HepG2 (cell line): Measurements from ENCODE around the gene MCAM. TPM values are rescaled to one million over a fixed set of nuclear protein-coding genes. Genes with fewer than 3 reads are reported as not detected.
A peak's percentile ranks its signal among the peaks of the same experiment; 100 is the strongest.

Experiments used
- ATAC-seq: fragments of 200-7000 bp; cut with Tn5 transposase; 3 replicates; pipeline ENCODE4 v1.9.1; 2020; ENCODE audit warnings: mild to moderate bottlenecking, moderate library complexity
- BruUV-seq: library from RNA; stranded (reverse); fragments of 400-500 nt; replicated peaks from 2 replicates; lab custom pipeline; 2021; lab: Mats Ljungman, UMichigan
- CTCF ChIA-PET: fragments of 300-600 bp; formaldehyde crosslinking; extraction: SDS; loops from one replicate; lab custom pipeline; 2021; ENCODE audit warnings: low total read pairs, inconsistent platforms, low intra/inter-chr PET ratio; lab: Yijun Ruan, JAX
- POLR2A ChIA-PET: fragments of 350-600 bp; sonication (Branson Sonifier 250); formaldehyde crosslinking; loops from one replicate; lab custom pipeline; 2020; ENCODE audit warnings: antibody characterized with exemption, inconsistent platforms; lab: Yijun Ruan, JAX
- DNase-seq: peaks from one replicate; pipeline ENCODE4 v3.0.0-alpha.2; 2015; ENCODE audit warnings: low spot score
- FAIRE-seq: peaks from 3 replicates; lab custom pipeline; 2011; peaks lifted over from hg19 to GRCh38; lab: Jason Lieb, UNC
- H2AFZ ChIP-seq: one replicate; pipeline ENCODE4 v1.6.1; 2011; ENCODE audit warnings: low read length, inconsistent platforms
- H3K27ac ChIP-seq: fragments of 300-600 bp; 3 replicates; pipeline ENCODE4 v1.8.0; 2011; ENCODE audit warnings: mixed run types, mild to moderate bottlenecking, mixed read lengths, low read length, inconsistent platforms; ENCODE audit not compliant: insufficient read depth; ENCODE audit errors: extremely low read length
- H3K27me3 ChIP-seq, 2 experiments: fragments of 200-600 bp in 1 of 2; 2 replicates in 1 of 2; 3 replicates in 1 of 2; pipeline versions ENCODE4 v1.6.0 to v1.8.0; 2011; ENCODE audit warnings: low read length in 2 of 2, mild to moderate bottlenecking in 2 of 2, moderate library complexity in 2 of 2, inconsistent platforms in 1 of 2; ENCODE audit not compliant: insufficient read depth in 2 of 2, control insufficient read depth in 1 of 2
- H3K36me3 ChIP-seq, 2 experiments: fragments of 200-600 bp in 1 of 2; replicated peaks in 1 of 2; 2 replicates in 1 of 2; 3 replicates in 1 of 2; pipeline versions ENCODE4 v1.5.1 to v1.8.0; 2011; ENCODE audit warnings: low read length in 2 of 2, inconsistent platforms in 1 of 2; ENCODE audit not compliant: insufficient read depth in 2 of 2, control insufficient read depth in 1 of 2
- H3K4me1 ChIP-seq: 2 replicates; pipeline ENCODE4 v1.5.1; 2012; ENCODE audit warnings: low read length, inconsistent platforms; ENCODE audit not compliant: insufficient read depth
- H3K4me2 ChIP-seq: 2 replicates; pipeline ENCODE4 v1.6.0; 2011; ENCODE audit warnings: low read depth, low read length, inconsistent platforms
- H3K4me3 ChIP-seq, 3 experiments: fragments of 200-600 bp in 1 of 3; sonication (generic), shearing (Covaris generic) in 1 of 3; replicated peaks in 1 of 3; 2 replicates each; pipeline ENCODE4 v1.5.1; 2011 to 2016; ENCODE audit warnings: low read length in 3 of 3, inconsistent platforms in 2 of 3, low read depth in 2 of 3, mild to moderate bottlenecking in 2 of 3, control low read depth in 1 of 3, mixed read lengths in 1 of 3; ENCODE audit not compliant: insufficient read depth in 1 of 3
- H3K79me2 ChIP-seq: one replicate; pipeline ENCODE4 v1.6.1; 2011; ENCODE audit warnings: low read length, inconsistent platforms; ENCODE audit not compliant: insufficient read depth
- H3K9ac ChIP-seq: 2 replicates; pipeline ENCODE4 v1.6.0; 2011; ENCODE audit warnings: mild to moderate bottlenecking, low read depth, low read length, inconsistent platforms; ENCODE audit not compliant: insufficient read depth
- H3K9me3 ChIP-seq: 2 replicates; pipeline ENCODE4 v1.5.1; 2012; ENCODE audit warnings: mild to moderate bottlenecking, low read length
- H4K20me1 ChIP-seq: 2 replicates; pipeline ENCODE4 v1.6.0; 2011; ENCODE audit warnings: inconsistent platforms, mild to moderate bottlenecking, low read length, moderate library complexity; ENCODE audit not compliant: insufficient read depth
- GABPB1 ChIP-seq: IDR thresholded peaks from 2 replicates; pipeline ENCODE4 v1.6.1; 2016; ENCODE audit warnings: mild to moderate bottlenecking, missing genetic modification reagents, moderate library complexity, missing compliant biosample characterization
- HNRNPLL ChIP-seq: fragments of 200-400 bp; formaldehyde crosslinking; IDR thresholded peaks from 2 replicates; pipeline ENCODE4 v1.6.1; 2017; ENCODE audit warnings: mild to moderate bottlenecking, low read depth, low read length; ENCODE audit not compliant: poor library complexity, severe bottlenecking
- ZFY ChIP-seq: sonication (generic); formaldehyde crosslinking; IDR thresholded peaks from 2 replicates; pipeline ENCODE4 v1.4.0; 2020; ENCODE audit warnings: missing genetic modification reagents
- ZNF543 ChIP-seq: sonication (generic); formaldehyde crosslinking; IDR thresholded peaks from 2 replicates; pipeline ENCODE4 v1.4.0; 2020; ENCODE audit warnings: mild to moderate bottlenecking, missing genetic modification reagents
- ZNF652 ChIP-seq: IDR thresholded peaks from 2 replicates; pipeline ENCODE4 v1.6.1; 2016; ENCODE audit warnings: low read depth, borderline replicate concordance
- ZNF747 ChIP-seq: sonication (generic); formaldehyde crosslinking; IDR thresholded peaks from 2 replicates; pipeline ENCODE4 v1.8.1; 2023; ENCODE audit warnings: missing genetic modification reagents, mild to moderate bottlenecking, borderline replicate concordance
- WGBS: methylation state at CpG from one replicate; pipeline ENCODE4 v1.1.6; 2017; ENCODE audit warnings: low lambda C conversion rate; 5-methylcytosine and 5-hydroxymethylcytosine counted together
- in situ Hi-C: cut with HindIII; loops from 2 replicates; pipeline ENCODE4 v1.10.0; 2017; ENCODE audit warnings: low pct_unique_long_range_greater_than_20kb; ENCODE audit not compliant: extremely low pct_ligation_motif_present
- intact Hi-C: fragments of 100-400 bp; cut with micrococcal nuclease; formaldehyde crosslinking; loops from one replicate; pipeline ENCODE4 v1.10.0; 2022; ENCODE audit not compliant: unreplicated experiment
- polyA plus RNA-seq, 8 experiments: library from polyadenylated mRNA; depleted of rRNA in 3 of 8; stranded (reverse) in 7 of 8; unstranded in 1 of 8; fragments of >200 nt; fragmentation: Illumina TruSeq in 4 of 8; extraction: Trizol in 4 of 8; gene quantifications; 2 replicates each; pipeline versions ENCODE4 v1.2.1 to v1.2.3, GENCODE V29; 2011 to 2016; ENCODE audit warnings: low read depth in 4 of 8, missing spikeins in 1 of 8, mixed read lengths in 1 of 8; ENCODE audit not compliant: insufficient read depth in 1 of 8
- total RNA-seq, 5 experiments: library from RNA; depleted of rRNA; stranded (reverse); fragments of >200 nt; fragmentation: Illumina TruSeq; extraction: Trizol; gene quantifications; 2 replicates each; pipeline ENCODE4 v1.2.3, GENCODE V29; 2016; ENCODE audit warnings: low read depth in 1 of 5
- TF ChIP-seq, protein P1 (sequence below): sonication (generic); formaldehyde crosslinking; IDR thresholded peaks from 2 replicates; pipeline ENCODE4 v1.5.0; 2020; ENCODE audit warnings: mild to moderate bottlenecking, missing genetic modification reagents
- TF ChIP-seq, protein P2 (sequence below): sonication (generic); formaldehyde crosslinking; IDR thresholded peaks from 2 replicates; pipeline ENCODE4 v1.5.1; 2020; ENCODE audit warnings: mild to moderate bottlenecking, missing genetic modification reagents, moderate library complexity

The MCAM gene
- total and polyA plus RNA-seq, 2 of the 13 experiments (the other 11 are each of a cell fraction or from before 2014, with no cell fraction given): 12.1 to 15.2 TPM

DNA sequence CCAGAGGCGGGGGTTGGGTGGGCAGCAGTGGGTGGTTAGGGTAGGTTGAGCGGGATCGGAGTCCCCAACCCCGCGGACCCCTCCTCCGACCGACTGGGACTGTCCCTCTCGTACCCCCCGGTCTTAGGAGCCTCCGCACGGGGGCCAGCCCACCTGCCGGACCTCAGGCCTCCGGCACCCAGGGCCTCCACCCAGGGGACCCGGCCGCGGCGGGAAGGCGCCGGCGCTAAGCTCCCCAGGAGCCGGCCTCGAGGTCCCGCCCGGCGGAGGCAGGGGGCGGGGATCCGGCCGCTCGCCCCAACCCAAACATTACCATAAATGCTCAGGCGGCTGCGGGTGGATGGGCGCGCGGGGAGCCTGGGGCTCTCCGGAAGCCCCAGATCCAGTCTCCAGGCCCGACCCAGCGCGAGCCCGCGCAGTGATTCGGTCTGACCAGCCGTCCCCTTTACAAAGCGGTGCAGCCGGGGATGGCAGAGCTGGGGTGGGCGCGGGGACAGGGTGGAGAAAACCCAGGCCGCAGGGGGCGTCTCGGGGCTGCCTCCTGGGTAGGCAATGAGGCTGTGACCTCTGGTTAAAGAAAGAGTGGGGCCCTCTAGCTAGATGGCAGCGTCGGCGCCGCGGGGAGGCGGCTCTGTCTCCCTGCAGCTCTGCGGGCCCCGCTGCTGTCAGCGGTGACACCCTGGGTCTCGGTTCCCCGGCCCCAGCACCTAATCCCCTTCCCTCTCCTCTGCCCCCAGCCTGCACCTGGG, 4.0 kb upstream of the MCAM start:
- TF ChIP-seq, protein P1, sequence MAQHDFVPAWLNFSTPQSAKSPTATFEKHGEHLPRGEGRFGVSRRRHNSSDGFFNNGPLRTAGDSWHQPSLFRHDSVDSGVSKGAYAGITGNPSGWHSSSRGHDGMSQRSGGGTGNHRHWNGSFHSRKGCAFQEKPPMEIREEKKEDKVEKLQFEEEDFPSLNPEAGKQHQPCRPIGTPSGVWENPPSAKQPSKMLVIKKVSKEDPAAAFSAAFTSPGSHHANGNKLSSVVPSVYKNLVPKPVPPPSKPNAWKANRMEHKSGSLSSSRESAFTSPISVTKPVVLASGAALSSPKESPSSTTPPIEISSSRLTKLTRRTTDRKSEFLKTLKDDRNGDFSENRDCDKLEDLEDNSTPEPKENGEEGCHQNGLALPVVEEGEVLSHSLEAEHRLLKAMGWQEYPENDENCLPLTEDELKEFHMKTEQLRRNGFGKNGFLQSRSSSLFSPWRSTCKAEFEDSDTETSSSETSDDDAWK: no peak
- TF ChIP-seq GABPB1 (peak; percentile 14; the same call in 1 of the 2 replicates), ZNF543 (CRISPR knock-in tag) (0 out of 2 replicates have a peak, but pooled peaks have one; percentile 11), ZNF747 (no peak), ZFY (0 out of 2 replicates have a peak, but pooled peaks have one; percentile 4), HNRNPLL (peak; percentile 4), ZNF652 (no peak)
- TF ChIP-seq, protein P2, sequence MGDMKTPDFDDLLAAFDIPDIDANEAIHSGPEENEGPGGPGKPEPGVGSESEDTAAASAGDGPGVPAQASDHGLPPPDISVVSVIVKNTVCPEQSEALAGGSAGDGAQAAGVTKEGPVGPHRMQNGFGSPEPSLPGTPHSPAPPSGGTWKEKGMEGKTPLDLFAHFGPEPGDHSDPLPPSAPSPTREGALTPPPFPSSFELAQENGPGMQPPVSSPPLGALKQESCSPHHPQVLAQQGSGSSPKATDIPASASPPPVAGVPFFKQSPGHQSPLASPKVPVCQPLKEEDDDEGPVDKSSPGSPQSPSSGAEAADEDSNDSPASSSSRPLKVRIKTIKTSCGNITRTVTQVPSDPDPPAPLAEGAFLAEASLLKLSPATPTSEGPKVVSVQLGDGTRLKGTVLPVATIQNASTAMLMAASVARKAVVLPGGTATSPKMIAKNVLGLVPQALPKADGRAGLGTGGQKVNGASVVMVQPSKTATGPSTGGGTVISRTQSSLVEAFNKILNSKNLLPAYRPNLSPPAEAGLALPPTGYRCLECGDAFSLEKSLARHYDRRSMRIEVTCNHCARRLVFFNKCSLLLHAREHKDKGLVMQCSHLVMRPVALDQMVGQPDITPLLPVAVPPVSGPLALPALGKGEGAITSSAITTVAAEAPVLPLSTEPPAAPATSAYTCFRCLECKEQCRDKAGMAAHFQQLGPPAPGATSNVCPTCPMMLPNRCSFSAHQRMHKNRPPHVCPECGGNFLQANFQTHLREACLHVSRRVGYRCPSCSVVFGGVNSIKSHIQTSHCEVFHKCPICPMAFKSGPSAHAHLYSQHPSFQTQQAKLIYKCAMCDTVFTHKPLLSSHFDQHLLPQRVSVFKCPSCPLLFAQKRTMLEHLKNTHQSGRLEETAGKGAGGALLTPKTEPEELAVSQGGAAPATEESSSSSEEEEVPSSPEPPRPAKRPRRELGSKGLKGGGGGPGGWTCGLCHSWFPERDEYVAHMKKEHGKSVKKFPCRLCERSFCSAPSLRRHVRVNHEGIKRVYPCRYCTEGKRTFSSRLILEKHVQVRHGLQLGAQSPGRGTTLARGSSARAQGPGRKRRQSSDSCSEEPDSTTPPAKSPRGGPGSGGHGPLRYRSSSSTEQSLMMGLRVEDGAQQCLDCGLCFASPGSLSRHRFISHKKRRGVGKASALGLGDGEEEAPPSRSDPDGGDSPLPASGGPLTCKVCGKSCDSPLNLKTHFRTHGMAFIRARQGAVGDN: peak; percentile 43
- peak overlapping the region in 2 of 3 experiments; percentile 50 to 65; a peak in 4 of 6 replicates for H3K4me3 ChIP-seq
- no peak for FAIRE-seq
- peak overlapping the region; percentile 81 for H2AFZ ChIP-seq
- H3K27ac ChIP-seq: no peak overlapping the region
- peaks cover 77% of the 10 kb centered on the region for H3K4me1 ChIP-seq
- in situ Hi-C loops (no loop called here), intact Hi-C loops (loop anchor here (10.0 kb wide), 1 partner anchor 116 kb away; the partner anchor contains the start of gene CBL)
- CTCF ChIA-PET: interaction anchor here (0.8 to 1.1 kb wide), 3 partner anchors 36 to 154 kb away, joined by 3 to 4 read pairs (median 3); no protein-coding TSS in a partner anchor
- ATAC-seq: no peak
- H3K36me3 ChIP-seq: no peaks in the 10 kb centered on the region
- POLR2A ChIA-PET: interaction anchor here (1.9 kb wide), 1 partner anchor 60 kb away, joined by 6 read pairs; the partner anchor contains the start of gene USP2
- no peak for DNase-seq
- peak overlapping the region; percentile 96 for H3K4me2 ChIP-seq
- BruUV-seq: no TSS peak
- H4K20me1 ChIP-seq: no peaks in the 10 kb centered on the region
- H3K9ac ChIP-seq: no peak overlapping the region
- H3K27me3 ChIP-seq: peaks cover 0 to 5% of the 10 kb centered on the region in 2 experiments; a peak in 2 of 5 replicates
- no peaks in the 10 kb centered on the region for H3K9me3 ChIP-seq
- H3K79me2 ChIP-seq: no peaks in the 10 kb centered on the region
- 57% methylated on average over 16 of the region's 60 CpGs for WGBS
